GM12878 (cell line): Measurements from ENCODE around the gene CREB5. TPM values are rescaled to one million over a fixed set of nuclear protein-coding genes. Genes with fewer than 3 reads are reported as not detected.

Source experiments
- MYB ChIP-seq: fragments of 150-350 bp; IDR thresholded peaks from 2 replicates; pipeline ENCODE4 v1.6.1; 2014; ENCODE audit warnings: mild to moderate bottlenecking, low read depth, low read length, borderline replicate concordance
- SUPT20H ChIP-seq: IDR thresholded peaks from 2 replicates; pipeline ENCODE4 v1.6.1; 2011; ENCODE audit warnings: low read depth, mild to moderate bottlenecking, low read length, moderate library complexity, borderline replicate concordance; ENCODE audit not compliant: control insufficient read depth
- polyA plus RNA-seq, 11 experiments: library from polyadenylated mRNA; depleted of rRNA in 4 of 11; unstranded in 6 of 11; stranded (reverse) in 5 of 11; fragments of >200 nt; fragmentation: Nextera tagmentation in 4 of 11; fragmentation: Illumina TruSeq in 1 of 11; extraction: Ambion mirVana in 4 of 11; extraction: Trizol in 1 of 11; gene quantifications; 1 replicate in 1 of 11; 2 replicates in 10 of 11; pipeline versions ENCODE4 v1.2.1 to v1.2.3, GENCODE V29; 2011 to 2016; ENCODE audit warnings: inconsistent platforms in 2 of 11, missing spikeins in 2 of 11, low read depth in 1 of 11
- total RNA-seq, 4 experiments: library from RNA; depleted of rRNA in 3 of 4; stranded (reverse); fragments of >200 nt in 3 of 4; fragmentation: Illumina TruSeq in 1 of 4; extraction: Trizol in 1 of 4; gene quantifications; 2 replicates each; pipeline versions ENCODE4 v1.2.1 to v1.2.3, GENCODE V29; 2013 to 2021
- TF ChIP-seq, protein P1 (sequence below), 3 experiments: IDR thresholded peaks in 2 of 3; conservative IDR thresholded peaks in 1 of 3; 2 replicates each; pipeline ENCODE4 v1.5.1; 2011; ENCODE audit warnings: low read depth in 3 of 3, low read length in 3 of 3, mild to moderate bottlenecking in 3 of 3, control low read depth in 2 of 3, moderate library complexity in 2 of 3, inconsistent platforms in 1 of 3, mixed read lengths in 1 of 3; ENCODE audit not compliant: control insufficient read depth in 2 of 3, insufficient read depth in 1 of 3; ENCODE audit errors: extremely low read depth in 1 of 3
- TF ChIP-seq, protein P2 (sequence below): fragments of 450-650 bp; formaldehyde crosslinking; IDR thresholded peaks from 2 replicates; pipeline ENCODE4 v1.5.0; 2022; ENCODE audit warnings: mild to moderate bottlenecking, missing genetic modification characterization

The CREB5 gene
- total and polyA plus RNA-seq, 10 of the 15 experiments (the other 5 are each of a cell fraction or from before 2014, with no cell fraction given): 12.9 to 74.1 (median 53.0) TPM

DNA sequence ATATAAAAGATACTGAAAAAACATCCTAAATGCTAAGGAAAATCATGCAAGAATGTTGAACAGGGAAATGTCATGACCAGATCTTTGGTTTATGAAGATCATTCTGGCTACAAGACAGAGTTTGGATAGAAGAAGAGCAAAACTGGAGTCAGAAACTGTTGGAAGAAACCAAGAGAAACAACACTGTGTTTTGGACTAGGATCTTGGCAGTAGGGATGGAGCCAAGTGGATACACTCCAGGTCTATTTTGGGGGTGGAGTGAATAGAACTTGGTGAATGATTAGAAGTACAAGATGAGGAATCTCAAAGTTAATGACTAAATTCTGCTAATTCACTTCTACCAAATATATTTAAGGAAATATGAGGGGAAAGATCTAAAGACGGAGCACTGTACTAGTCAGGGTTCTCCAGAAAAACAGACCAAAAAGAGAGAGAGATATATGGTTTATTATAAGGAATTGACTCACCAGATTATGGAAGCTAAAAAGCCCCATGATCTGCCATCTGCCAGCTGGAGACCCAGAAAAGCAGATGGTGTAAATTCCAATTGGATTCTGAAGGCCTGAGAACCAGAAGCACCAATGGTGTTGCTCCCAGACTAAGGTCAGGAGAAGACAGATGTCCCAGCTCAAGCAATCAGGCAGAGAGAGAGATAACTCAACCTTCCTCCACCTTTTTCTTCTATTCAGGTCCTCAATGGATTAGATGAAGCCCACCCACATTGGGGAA lies 290.9 kb downstream of the CREB5 start (continued):
- TF ChIP-seq, protein P1, sequence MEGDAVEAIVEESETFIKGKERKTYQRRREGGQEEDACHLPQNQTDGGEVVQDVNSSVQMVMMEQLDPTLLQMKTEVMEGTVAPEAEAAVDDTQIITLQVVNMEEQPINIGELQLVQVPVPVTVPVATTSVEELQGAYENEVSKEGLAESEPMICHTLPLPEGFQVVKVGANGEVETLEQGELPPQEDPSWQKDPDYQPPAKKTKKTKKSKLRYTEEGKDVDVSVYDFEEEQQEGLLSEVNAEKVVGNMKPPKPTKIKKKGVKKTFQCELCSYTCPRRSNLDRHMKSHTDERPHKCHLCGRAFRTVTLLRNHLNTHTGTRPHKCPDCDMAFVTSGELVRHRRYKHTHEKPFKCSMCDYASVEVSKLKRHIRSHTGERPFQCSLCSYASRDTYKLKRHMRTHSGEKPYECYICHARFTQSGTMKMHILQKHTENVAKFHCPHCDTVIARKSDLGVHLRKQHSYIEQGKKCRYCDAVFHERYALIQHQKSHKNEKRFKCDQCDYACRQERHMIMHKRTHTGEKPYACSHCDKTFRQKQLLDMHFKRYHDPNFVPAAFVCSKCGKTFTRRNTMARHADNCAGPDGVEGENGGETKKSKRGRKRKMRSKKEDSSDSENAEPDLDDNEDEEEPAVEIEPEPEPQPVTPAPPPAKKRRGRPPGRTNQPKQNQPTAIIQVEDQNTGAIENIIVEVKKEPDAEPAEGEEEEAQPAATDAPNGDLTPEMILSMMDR (IDR thresholded peaks at IDR 0.05 in 2 of 3, conservative IDR thresholded peaks at IDR 0.05 in 1 of 3; ENCODE audit: control insufficient read depth in 2 of 3, extremely low read depth in 1 of 3, insufficient read depth in 1 of 3, low read depth in 3 of 3, low read length in 3 of 3): no peak
- TF ChIP-seq MYB: no peak
- no peak for TF ChIP-seq SUPT20H
- TF ChIP-seq, protein P2, sequence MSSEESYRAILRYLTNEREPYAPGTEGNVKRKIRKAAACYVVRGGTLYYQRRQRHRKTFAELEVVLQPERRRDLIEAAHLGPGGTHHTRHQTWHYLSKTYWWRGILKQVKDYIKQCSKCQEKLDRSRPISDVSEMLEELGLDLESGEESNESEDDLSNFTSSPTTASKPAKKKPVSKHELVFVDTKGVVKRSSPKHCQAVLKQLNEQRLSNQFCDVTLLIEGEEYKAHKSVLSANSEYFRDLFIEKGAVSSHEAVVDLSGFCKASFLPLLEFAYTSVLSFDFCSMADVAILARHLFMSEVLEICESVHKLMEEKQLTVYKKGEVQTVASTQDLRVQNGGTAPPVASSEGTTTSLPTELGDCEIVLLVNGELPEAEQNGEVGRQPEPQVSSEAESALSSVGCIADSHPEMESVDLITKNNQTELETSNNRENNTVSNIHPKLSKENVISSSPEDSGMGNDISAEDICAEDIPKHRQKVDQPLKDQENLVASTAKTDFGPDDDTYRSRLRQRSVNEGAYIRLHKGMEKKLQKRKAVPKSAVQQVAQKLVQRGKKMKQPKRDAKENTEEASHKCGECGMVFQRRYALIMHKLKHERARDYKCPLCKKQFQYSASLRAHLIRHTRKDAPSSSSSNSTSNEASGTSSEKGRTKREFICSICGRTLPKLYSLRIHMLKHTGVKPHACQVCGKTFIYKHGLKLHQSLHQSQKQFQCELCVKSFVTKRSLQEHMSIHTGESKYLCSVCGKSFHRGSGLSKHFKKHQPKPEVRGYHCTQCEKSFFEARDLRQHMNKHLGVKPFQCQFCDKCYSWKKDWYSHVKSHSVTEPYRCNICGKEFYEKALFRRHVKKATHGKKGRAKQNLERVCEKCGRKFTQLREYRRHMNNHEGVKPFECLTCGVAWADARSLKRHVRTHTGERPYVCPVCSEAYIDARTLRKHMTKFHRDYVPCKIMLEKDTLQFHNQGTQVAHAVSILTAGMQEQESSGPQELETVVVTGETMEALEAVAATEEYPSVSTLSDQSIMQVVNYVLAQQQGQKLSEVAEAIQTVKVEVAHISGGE (CRISPR knock-in tag): no peak
